WTC11 (cell line): ENCODE data around the gene GMNC. TPM values are rescaled to one million over a fixed set of nuclear protein-coding genes. Genes with fewer than 3 reads are reported as not detected.

Source experiments
- ATAC-seq: fragments of 200-7000 bp; cut with Tn5 transposase; 2 replicates; pipeline ENCODE4 v1.10.0; 2021; ENCODE audit warnings: mild to moderate bottlenecking, moderate library complexity
- CTCF ChIA-PET: fragments of 300-600 bp; sonication (Branson Sonifier 250); formaldehyde crosslinking; loops from one replicate; lab custom pipeline; 2021; ENCODE audit warnings: antibody characterized with exemption; lab: Charles Lee
- POLR2A ChIA-PET: fragments of 350-600 bp; sonication (Branson Sonifier 250); formaldehyde crosslinking; loops from one replicate; lab custom pipeline; 2021; ENCODE audit warnings: antibody characterized with exemption; lab: Charles Lee
- DNase-seq: peaks from one replicate; pipeline ENCODE4 v3.0.0; 2021; ENCODE audit warnings: low spot score
- H3K27ac Mint-ChIP-seq: 2 replicates; pipeline ENCODE4 v1.8.0; 2021; ENCODE audit warnings: mixed read lengths
- H3K27me3 Mint-ChIP-seq: 2 replicates; pipeline ENCODE4 v1.8.0; 2021; ENCODE audit warnings: low read depth, mild to moderate bottlenecking, moderate library complexity, mixed read lengths
- H3K36me3 Mint-ChIP-seq: 2 replicates; pipeline ENCODE4 v1.8.0; 2021; ENCODE audit warnings: mixed read lengths
- H3K4me1 Mint-ChIP-seq: 2 replicates; pipeline ENCODE4 v1.8.0; 2022; ENCODE audit warnings: mixed read lengths
- H3K4me3 Mint-ChIP-seq: 2 replicates; pipeline ENCODE4 v1.8.0; 2021; ENCODE audit warnings: mild to moderate bottlenecking, moderate library complexity, mixed read lengths
- H3K9me3 Mint-ChIP-seq: 2 replicates; pipeline ENCODE4 v1.8.0; 2021; ENCODE audit warnings: mixed read lengths
- AFF4 ChIP-seq: sonication (generic); formaldehyde crosslinking; IDR thresholded peaks from 2 replicates; pipeline ENCODE4 v1.8.1; 2023; ENCODE audit warnings: mild to moderate bottlenecking, missing genetic modification reagents, borderline replicate concordance
- E2F1 ChIP-seq: sonication (generic); formaldehyde crosslinking; IDR thresholded peaks from 2 replicates; pipeline ENCODE4 v1.8.0; 2022; ENCODE audit warnings: mild to moderate bottlenecking, missing genetic modification reagents
- E2F5 ChIP-seq: sonication (generic); formaldehyde crosslinking; IDR thresholded peaks from 2 replicates; pipeline ENCODE4 v1.8.1; 2022; ENCODE audit warnings: mild to moderate bottlenecking, moderate library complexity, missing genetic modification reagents
- ELF4 ChIP-seq: sonication (generic); formaldehyde crosslinking; IDR thresholded peaks from 2 replicates; pipeline ENCODE4 v1.8.1; 2022; ENCODE audit warnings: low read depth, mild to moderate bottlenecking, moderate library complexity, missing genetic modification reagents
- IRF1 ChIP-seq: sonication (generic); formaldehyde crosslinking; IDR thresholded peaks from 2 replicates; pipeline ENCODE4 v1.8.0; 2023; ENCODE audit warnings: missing genetic modification reagents
- KAT7 ChIP-seq: sonication (generic); formaldehyde crosslinking; IDR thresholded peaks from 2 replicates; pipeline ENCODE4 v1.8.1; 2023; ENCODE audit warnings: missing genetic modification reagents, mild to moderate bottlenecking, borderline replicate concordance
- MLX ChIP-seq: sonication (generic); formaldehyde crosslinking; IDR thresholded peaks from 2 replicates; pipeline ENCODE4 v1.8.1; 2023; ENCODE audit warnings: mild to moderate bottlenecking, missing genetic modification reagents, moderate library complexity
- NR1H2 ChIP-seq: sonication (generic); formaldehyde crosslinking; IDR thresholded peaks from 2 replicates; pipeline ENCODE4 v1.9.0; 2021; ENCODE audit warnings: mild to moderate bottlenecking, moderate library complexity, missing genetic modification reagents
- NR2C2 ChIP-seq: sonication (generic); formaldehyde crosslinking; IDR thresholded peaks from 2 replicates; pipeline ENCODE4 v1.8.0; 2022; ENCODE audit warnings: mild to moderate bottlenecking, missing genetic modification reagents
- SMAD4 ChIP-seq: sonication (generic); formaldehyde crosslinking; IDR thresholded peaks from 2 replicates; pipeline ENCODE4 v1.8.0; 2022; ENCODE audit warnings: mild to moderate bottlenecking, missing genetic modification reagents
- ZBTB21 ChIP-seq: sonication (generic); formaldehyde crosslinking; IDR thresholded peaks from 2 replicates; pipeline ENCODE4 v1.8.1; 2023; ENCODE audit warnings: mild to moderate bottlenecking, missing genetic modification reagents, borderline replicate concordance
- ZNF232 ChIP-seq: sonication (generic); formaldehyde crosslinking; IDR thresholded peaks from 2 replicates; pipeline ENCODE4 v1.8.0; 2022; ENCODE audit warnings: mild to moderate bottlenecking, missing genetic modification reagents
- ZNF317 ChIP-seq: sonication (generic); formaldehyde crosslinking; IDR thresholded peaks from 2 replicates; pipeline ENCODE4 v1.8.1; 2023; ENCODE audit warnings: low read depth, mild to moderate bottlenecking, moderate library complexity, missing genetic modification reagents, borderline replicate concordance
- ZNF423 ChIP-seq: fragments of 250-450 bp; sonication (Bioruptor Pico); IDR thresholded peaks from 2 replicates; pipeline ENCODE4 v2.1.2; 2022; ENCODE audit warnings: mild to moderate bottlenecking, moderate library complexity
- ZNF425 ChIP-seq: fragments of 250-450 bp; sonication (Bioruptor Pico); conservative IDR thresholded peaks from 2 replicates; pipeline ENCODE4 v1.9.0; 2021; ENCODE audit warnings: mild to moderate bottlenecking
- ZNF512 ChIP-seq: sonication (generic); formaldehyde crosslinking; IDR thresholded peaks from 2 replicates; pipeline ENCODE4 v1.8.1; 2022; ENCODE audit warnings: missing genetic modification reagents, borderline replicate concordance
- ZNF671 ChIP-seq: fragments of 250-450 bp; sonication (Bioruptor Pico); IDR thresholded peaks from 2 replicates; pipeline ENCODE4 v1.8.0; 2021; ENCODE audit warnings: mild to moderate bottlenecking
- total RNA-seq: library from RNA; stranded (reverse); gene quantifications from 3 replicates; pipeline ENCODE4 v1.2.3, GENCODE V29; 2021
- TF ChIP-seq, protein P1 (sequence below): sonication (generic); formaldehyde crosslinking; IDR thresholded peaks from 2 replicates; pipeline ENCODE4 v1.8.0; 2022; ENCODE audit warnings: mild to moderate bottlenecking, missing genetic modification reagents

GMNC gene
- total RNA-seq, 1 experiment from 2014 or later, result 0.39 TPM

- ChIA-PET CTCF (no interaction called here), POLR2A (no interaction called here)
- H3K36me3 Mint-ChIP-seq, result no peaks in the 10 kb centered on the region
- DNase-seq (no peak), ATAC-seq (no peak; the same call in 1 of the 2 replicates)
- H3K4me1 Mint-ChIP-seq, result peaks cover 18% of the 10 kb centered on the region
- no peaks in the 10 kb centered on the region for H3K27me3 Mint-ChIP-seq
- TF ChIP-seq MLX (CRISPR knock-in tag), result no peak
- no peak for TF ChIP-seq SMAD4 (CRISPR knock-in tag)
- TF ChIP-seq ZNF671 (CRISPR knock-in tag), result no peak
- TF ChIP-seq ZNF512 (CRISPR knock-in tag), result no peak
- TF ChIP-seq ZBTB21 (CRISPR knock-in tag), result no peak
- no peak for TF ChIP-seq E2F1 (CRISPR knock-in tag)
- no peak for TF ChIP-seq ZNF425
- no peak for TF ChIP-seq AFF4 (CRISPR knock-in tag)
- TF ChIP-seq, protein P1, sequence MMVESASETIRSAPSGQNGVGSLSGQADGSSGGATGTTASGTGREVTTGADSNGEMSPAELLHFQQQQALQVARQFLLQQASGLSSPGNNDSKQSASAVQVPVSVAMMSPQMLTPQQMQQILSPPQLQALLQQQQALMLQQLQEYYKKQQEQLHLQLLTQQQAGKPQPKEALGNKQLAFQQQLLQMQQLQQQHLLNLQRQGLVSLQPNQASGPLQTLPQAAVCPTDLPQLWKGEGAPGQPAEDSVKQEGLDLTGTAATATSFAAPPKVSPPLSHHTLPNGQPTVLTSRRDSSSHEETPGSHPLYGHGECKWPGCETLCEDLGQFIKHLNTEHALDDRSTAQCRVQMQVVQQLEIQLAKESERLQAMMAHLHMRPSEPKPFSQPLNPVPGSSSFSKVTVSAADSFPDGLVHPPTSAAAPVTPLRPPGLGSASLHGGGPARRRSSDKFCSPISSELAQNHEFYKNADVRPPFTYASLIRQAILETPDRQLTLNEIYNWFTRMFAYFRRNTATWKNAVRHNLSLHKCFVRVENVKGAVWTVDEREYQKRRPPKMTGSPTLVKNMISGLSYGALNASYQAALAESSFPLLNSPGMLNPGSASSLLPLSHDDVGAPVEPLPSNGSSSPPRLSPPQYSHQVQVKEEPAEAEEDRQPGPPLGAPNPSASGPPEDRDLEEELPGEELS (CRISPR knock-in tag), result no peak
- no peak for TF ChIP-seq NR2C2
- no peak for TF ChIP-seq IRF1 (CRISPR knock-in tag)
- no peak for TF ChIP-seq ELF4 (CRISPR knock-in tag)
- no peak for TF ChIP-seq E2F5 (CRISPR knock-in tag)
- TF ChIP-seq KAT7 (CRISPR knock-in tag), result no peak
- TF ChIP-seq ZNF423 (CRISPR knock-in tag), result no peak
- TF ChIP-seq NR1H2 (CRISPR knock-in tag), result no peak
- TF ChIP-seq ZNF317 (CRISPR knock-in tag), result no peak
- TF ChIP-seq ZNF232, result no peak
- H3K9me3 Mint-ChIP-seq, result no peaks in the 10 kb centered on the region
- H3K27ac Mint-ChIP-seq, result no peak overlapping the region
- no peak overlapping the region for H3K4me3 Mint-ChIP-seq
These were observed 15.1 kb downstream of the GMNC start for GRCh38 chr3:190847436-190847835.
